Erythroblast (primary cell): ENCODE measurements around the gene KRT31.

Experiments
- GATA1 ChIP-seq: IDR thresholded peaks from 2 replicates; pipeline ENCODE4 v1.6.1; 2011; ENCODE audit warnings: low read depth, mild to moderate bottlenecking, control low read depth, low read length, moderate library complexity
- POLR2A ChIP-seq: IDR thresholded peaks from 2 replicates; pipeline ENCODE4 v1.6.1; 2011; ENCODE audit warnings: mild to moderate bottlenecking, low read length

GRCh38 chr17:41393294-41393693, 4.1 kb downstream of the KRT31 start:
- TF ChIP-seq POLR2A = no peak
- no peak for TF ChIP-seq GATA1
